A549 (cell line): ENCODE results near the gene VWCE. TPM values are rescaled to one million over a fixed set of nuclear protein-coding genes. Genes with fewer than 3 reads are reported as not detected.

Source experiments
- ATAC-seq, 2 experiments: fragments of 200-7000 bp in 1 of 2; fragments of >200 bp in 1 of 2; cut with Nextera tagmentation in 1 of 2; cut with Tn5 transposase in 1 of 2; 3 replicates each; pipeline versions ENCODE4 v1.8.0 to v1.9.1; 2018 to 2020; ENCODE audit warnings: mild to moderate bottlenecking in 1 of 2, moderate library complexity in 1 of 2
- CTCF ChIA-PET: fragments of 300-600 bp; sonication (Branson Sonifier 250); formaldehyde crosslinking; extraction: SDS; loops from one replicate; lab custom pipeline; 2021; ENCODE audit warnings: antibody characterized with exemption, inconsistent platforms; lab: Yijun Ruan, JAX
- POLR2A ChIA-PET: fragments of 350-600 bp; formaldehyde crosslinking; extraction: SDS; loops from one replicate; lab custom pipeline; 2021; ENCODE audit warnings: antibody characterized with exemption, inconsistent platforms; lab: Yijun Ruan, JAX
- DNase-seq, 2 experiments: peaks; one replicate each; pipeline versions ENCODE4 v3.0.0 to v3.0.0-alpha.2; 2011 to 2016; ENCODE audit warnings: low read depth in 1 of 2, low spot score in 1 of 2
- FAIRE-seq: peaks from 2 replicates; lab custom pipeline; 2011; peaks lifted over from hg19 to GRCh38; lab: Jason Lieb, UNC
- H3K27ac ChIP-seq, 2 experiments: fragments of >200 bp; sonication (Bioruptor Twin); formaldehyde crosslinking; 3 replicates each; pipeline ENCODE4 v1.5.1; 2016 to 2017
- H3K4me1 ChIP-seq: fragments of >200 bp; sonication (Bioruptor Twin); formaldehyde crosslinking; 3 replicates; pipeline ENCODE4 v1.6.1; 2016
- H3K4me2 ChIP-seq: fragments of >200 bp; sonication (Bioruptor Twin); formaldehyde crosslinking; 3 replicates; pipeline ENCODE4 v1.6.1; 2016
- H3K4me3 ChIP-seq: fragments of >200 bp; sonication (Bioruptor Twin); formaldehyde crosslinking; 3 replicates; pipeline ENCODE4 v1.5.1; 2016
- H3K9me3 ChIP-seq: fragments of >200 bp; sonication (Bioruptor Twin); formaldehyde crosslinking; 3 replicates; pipeline ENCODE4 v1.6.1; 2016
- CBX2 ChIP-seq: fragments of 200-600 bp; sonication (generic); IDR thresholded peaks from 2 replicates; pipeline ENCODE4 v1.6.1; 2016; ENCODE audit warnings: low read depth, mild to moderate bottlenecking, borderline replicate concordance
- CBX8 ChIP-seq: fragments of 200-600 bp; sonication (generic); IDR thresholded peaks from 2 replicates; pipeline ENCODE4 v1.6.1; 2016
- EHF ChIP-seq: fragments of 250-450 bp; sonication (Bioruptor Pico); IDR thresholded peaks from 2 replicates; pipeline ENCODE4 v1.5.0; 2020; ENCODE audit warnings: mild to moderate bottlenecking
- ESRRA ChIP-seq: fragments of 150-350 bp; IDR thresholded peaks from 2 replicates; pipeline ENCODE4 v1.6.1; 2014; ENCODE audit warnings: mild to moderate bottlenecking, low read length, borderline replicate concordance
- FOSB ChIP-seq: fragments of 250-450 bp; sonication (Bioruptor Pico); IDR thresholded peaks from 2 replicates; pipeline ENCODE4 v1.5.0; 2020; ENCODE audit warnings: mild to moderate bottlenecking, moderate library complexity
- FOSL2 ChIP-seq, 2 experiments: fragments of 450-650 bp in 1 of 2; fragments of >200 bp in 1 of 2; sonication (Bioruptor Twin) in 1 of 2; formaldehyde crosslinking; IDR thresholded peaks; 2 replicates each; pipeline versions ENCODE4 v1.5.0 to v1.6.1; 2016 to 2020; ENCODE audit warnings: mild to moderate bottlenecking in 1 of 2, moderate library complexity in 1 of 2
- HEYL ChIP-seq: fragments of 250-450 bp; sonication (Bioruptor Pico); IDR thresholded peaks from 2 replicates; pipeline ENCODE4 v1.8.0; 2021; ENCODE audit warnings: mild to moderate bottlenecking, moderate library complexity
- HOXA7 ChIP-seq: fragments of 250-450 bp; sonication (Bioruptor Pico); IDR thresholded peaks from 2 replicates; pipeline ENCODE4 v1.5.0; 2020; ENCODE audit warnings: mild to moderate bottlenecking, moderate library complexity
- JUN ChIP-seq, 2 experiments: fragments of >200 bp; sonication (Bioruptor Twin); formaldehyde crosslinking; IDR thresholded peaks; 2 replicates in 1 of 2; 3 replicates in 1 of 2; pipeline ENCODE4 v1.6.1; 2016 to 2017
- KDM1A ChIP-seq: fragments of 200-600 bp; sonication (generic); IDR thresholded peaks from 2 replicates; pipeline ENCODE4 v1.6.1; 2016; ENCODE audit warnings: low read depth, mild to moderate bottlenecking
- MAZ ChIP-seq: fragments of 150-350 bp; IDR thresholded peaks from 2 replicates; pipeline ENCODE4 v1.6.1; 2014; ENCODE audit warnings: antibody characterized with exemption, low read depth, low read length, borderline replicate concordance
- MYC ChIP-seq: IDR thresholded peaks from 2 replicates; pipeline ENCODE4 v1.6.1; 2012; ENCODE audit warnings: mild to moderate bottlenecking, inconsistent platforms, low read length, improper control_type of control experiment, borderline replicate concordance
- NFE2L2 ChIP-seq: fragments of 150-350 bp; conservative IDR thresholded peaks from 2 replicates; pipeline ENCODE4 v1.6.1; 2014; ENCODE audit warnings: low read length
- NR3C1 ChIP-seq: fragments of >200 bp; sonication (Bioruptor Twin); formaldehyde crosslinking; IDR thresholded peaks from 3 replicates; pipeline ENCODE4 v1.6.1; 2017
- PHF8 ChIP-seq: fragments of 200-600 bp; sonication (generic); IDR thresholded peaks from 2 replicates; pipeline ENCODE4 v1.6.1; 2016; ENCODE audit warnings: low read depth, mild to moderate bottlenecking, antibody characterized with exemption, moderate library complexity, borderline replicate concordance
- POLR2A ChIP-seq: IDR thresholded peaks from 2 replicates; pipeline ENCODE4 v1.6.1; 2012; ENCODE audit warnings: mild to moderate bottlenecking, low read length
- RAD21 ChIP-seq, 2 experiments: fragments of >200 bp in 1 of 2; sonication (Bioruptor Twin) in 1 of 2; formaldehyde crosslinking in 1 of 2; IDR thresholded peaks in 1 of 2; conservative IDR thresholded peaks in 1 of 2; 2 replicates in 1 of 2; 3 replicates in 1 of 2; pipeline ENCODE4 v1.6.1; 2012 to 2018; ENCODE audit warnings: inconsistent platforms in 1 of 2
- RARB ChIP-seq: fragments of 250-450 bp; sonication (Bioruptor Pico); IDR thresholded peaks from 2 replicates; pipeline ENCODE4 v1.8.0; 2021; ENCODE audit warnings: mild to moderate bottlenecking, moderate library complexity
- RFX5 ChIP-seq: fragments of 450-650 bp; IDR thresholded peaks from 2 replicates; pipeline ENCODE4 v1.7.1; 2014; ENCODE audit warnings: antibody characterized with exemption, mild to moderate bottlenecking, moderate library complexity
- TFCP2L1 ChIP-seq: fragments of 250-450 bp; sonication (Bioruptor Pico); IDR thresholded peaks from 2 replicates; pipeline ENCODE4 v1.5.0; 2021; ENCODE audit warnings: mild to moderate bottlenecking
- TP53 ChIP-seq: fragments of 250-450 bp; sonication (Bioruptor Pico); IDR thresholded peaks from 2 replicates; pipeline ENCODE4 v1.5.0; 2021; ENCODE audit warnings: mild to moderate bottlenecking, moderate library complexity
- WGBS: methylation state at CpG from one replicate; pipeline ENCODE4 v1.1.6; 2017; ENCODE audit errors: missing lambda C conversion rate; 5-methylcytosine and 5-hydroxymethylcytosine counted together
- polyA plus RNA-seq, 4 experiments: library from polyadenylated mRNA; depleted of rRNA in 3 of 4; stranded (reverse); fragments of >200 nt; fragmentation: RNase III in 1 of 4; extraction: RNeasy Plus Mini Kit Qiagen cat#74134 plus additional on column Dnase treatment in 1 of 4; gene quantifications; 2 replicates in 3 of 4; 3 replicates in 1 of 4; pipeline ENCODE4 v1.2.3, GENCODE V29; 2011 to 2017
- TF ChIP-seq, protein P1 (sequence below): IDR thresholded peaks from 2 replicates; pipeline ENCODE4 v1.6.1; 2012; ENCODE audit warnings: low read depth, borderline replicate concordance
- TF ChIP-seq, protein P2 (sequence below): IDR thresholded peaks from 2 replicates; pipeline ENCODE4 v1.6.1; 2012
- TF ChIP-seq, protein P3 (sequence below): fragments of 250-450 bp; sonication (Bioruptor Pico); IDR thresholded peaks from 2 replicates; pipeline ENCODE4 v1.5.0; 2020; ENCODE audit warnings: low read depth, mild to moderate bottlenecking, moderate library complexity
- TF ChIP-seq, protein P4 (sequence below): IDR thresholded peaks from 2 replicates; pipeline ENCODE4 v1.6.1; 2012
- TF ChIP-seq, protein P5 (sequence below): fragments of 150-350 bp; IDR thresholded peaks from 2 replicates; pipeline ENCODE4 v1.6.1; 2014; ENCODE audit warnings: low read depth, mild to moderate bottlenecking, low read length

Gene VWCE
- polyA plus RNA-seq, 2 of the 4 experiments (the other 2 are of a cell fraction), result 0.45 to 0.65 TPM

DNA sequence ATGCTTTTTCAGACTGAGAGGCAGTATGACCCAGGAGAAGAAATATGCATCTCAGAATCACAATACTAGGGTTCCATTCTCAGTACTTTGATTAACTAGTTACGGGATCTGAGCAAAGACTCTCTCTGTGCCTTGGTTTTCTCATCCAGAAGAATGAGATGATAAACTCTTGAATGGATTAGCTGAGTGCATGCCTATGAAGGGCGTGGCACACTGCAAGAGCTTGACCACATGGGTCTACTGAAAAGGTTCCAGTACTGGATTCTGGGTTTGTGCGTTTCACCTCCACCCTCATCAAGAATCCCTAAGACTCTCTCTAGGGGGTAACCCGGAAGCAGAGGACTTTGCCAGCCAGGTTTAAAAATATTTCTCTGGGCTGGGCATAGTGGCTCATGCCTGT, 28.5 kb downstream of the VWCE start:
- CTCF ChIA-PET, result interaction anchor here (0.7 to 6.8 kb wide), 3 partner anchors 13 to 28 kb away, joined by 4 to 35 read pairs (median 6); partner anchors contain the start of gene VWCE
- DNase-seq (peak in 1 of 2 experiments; percentile 40), FAIRE-seq (no peak), ATAC-seq (peak; percentile 27 to 37; a peak in 3 of 6 replicates)
- TF ChIP-seq RFX5, result no peak
- no peak for TF ChIP-seq NFE2L2
- TF ChIP-seq RAD21 (conservative IDR thresholded peaks at IDR 0.05 in 1 of 2, IDR thresholded peaks at IDR 0.05 in 1 of 2), result no peak
- TF ChIP-seq FOSL2 (IDR thresholded peaks at IDR 0.05), result no peak
- TF ChIP-seq FOSL2 (CRISPR knock-in tag; IDR thresholded peaks at IDR 0.05), result no peak
- no peak for TF ChIP-seq EHF (CRISPR knock-in tag)
- Histone ChIP-seq H3K27ac (no peak overlapping the region), H3K4me1 (peaks cover 15% of the 10 kb centered on the region), H3K9me3 (no peaks in the 10 kb centered on the region), H3K4me3 (no peak overlapping the region), H3K4me2 (peak overlapping the region; percentile 34; the same call in 1 of the 3 replicates)
- POLR2A ChIA-PET, result interaction anchor here (1.0 kb wide), 1 partner anchor 28 kb away, joined by 3 read pairs; the partner anchor contains the start of gene VWCE
- WGBS, result 43% methylated on average over 4 of the region's 4 CpGs

DNA sequence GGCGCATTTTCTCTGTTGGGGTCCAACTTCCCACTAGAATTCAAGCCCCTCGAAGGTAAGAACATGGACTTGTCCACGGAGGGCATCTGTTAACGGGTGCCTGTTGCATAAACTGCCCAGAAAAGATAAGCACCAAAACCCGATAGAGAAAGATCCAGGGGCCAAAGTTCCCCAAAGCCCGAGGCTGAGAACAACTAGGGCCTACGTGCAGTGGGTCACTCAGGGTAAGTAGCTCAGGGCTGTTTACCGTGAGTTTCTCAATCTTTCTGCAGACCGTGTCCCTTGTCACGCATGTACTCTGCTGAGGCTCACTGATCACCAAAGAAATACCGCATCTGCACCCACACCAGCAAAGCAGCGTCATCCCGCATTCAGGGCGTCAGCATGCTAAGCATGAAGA, 29.8 kb downstream of the VWCE start:
- H3K4me1 ChIP-seq, result peaks cover 15% of the 10 kb centered on the region
- no peak overlapping the region for H3K4me3 ChIP-seq
- no peak overlapping the region for H3K27ac ChIP-seq
- TF ChIP-seq TP53 (no peak), NR3C1 (no peak), HEYL (CRISPR knock-in tag) (no peak), EHF (CRISPR knock-in tag) (no peak), HOXA7 (no peak), KDM1A (no peak), FOSB (CRISPR knock-in tag) (no peak)
- TF ChIP-seq, protein P1, sequence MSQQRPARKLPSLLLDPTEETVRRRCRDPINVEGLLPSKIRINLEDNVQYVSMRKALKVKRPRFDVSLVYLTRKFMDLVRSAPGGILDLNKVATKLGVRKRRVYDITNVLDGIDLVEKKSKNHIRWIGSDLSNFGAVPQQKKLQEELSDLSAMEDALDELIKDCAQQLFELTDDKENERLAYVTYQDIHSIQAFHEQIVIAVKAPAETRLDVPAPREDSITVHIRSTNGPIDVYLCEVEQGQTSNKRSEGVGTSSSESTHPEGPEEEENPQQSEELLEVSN, result no peak
- TF ChIP-seq, all 56 proteins: peak for 0
- no peak for DNase-seq
- POLR2A ChIA-PET, result no interaction called here
- Histone ChIP-seq H3K9me3 (no peaks in the 10 kb centered on the region), H3K4me2 (no peak overlapping the region)
- no peak for FAIRE-seq
- ATAC-seq, result no peak
- WGBS, result 74% methylated on average over 14 of the region's 14 CpGs
- CTCF ChIA-PET, result interaction anchor here (1.2 to 6.8 kb wide), 4 partner anchors 8 to 78 kb away, joined by 3 to 35 read pairs (median 4); no protein-coding TSS in a partner anchor

DNA sequence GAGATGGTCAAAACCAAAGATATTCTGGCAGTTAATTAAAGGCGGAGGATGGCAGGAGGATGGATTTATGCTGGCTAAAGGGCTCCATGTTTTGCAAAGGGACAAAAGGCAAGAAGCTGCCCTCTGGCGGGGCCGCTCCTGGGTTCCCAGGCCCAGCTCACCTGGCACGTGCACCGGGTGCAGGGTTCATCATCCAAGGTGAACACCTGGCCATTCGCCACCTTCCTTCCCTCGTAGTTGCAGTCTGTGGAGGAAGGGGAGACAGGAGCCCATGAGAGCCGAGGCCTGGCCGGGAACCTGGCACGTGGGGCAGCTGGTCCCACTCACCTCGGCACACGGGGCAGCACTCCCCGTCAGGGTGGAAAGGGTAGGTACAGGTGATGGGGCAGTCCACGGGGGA, 30.3 kb downstream of the VWCE start:
- no peak for FAIRE-seq
- Histone ChIP-seq H3K4me1 (peaks cover 15% of the 10 kb centered on the region), H3K4me3 (no peak overlapping the region), H3K9me3 (no peaks in the 10 kb centered on the region), H3K4me2 (no peak overlapping the region), H3K27ac (no peak overlapping the region)
- DNase-seq, result no peak
- WGBS, result 89% methylated on average over 4 of the region's 14 CpGs
- CTCF ChIA-PET, result interaction anchor here (1.2 to 6.8 kb wide), 4 partner anchors 8 to 78 kb away, joined by 3 to 35 read pairs (median 4); no protein-coding TSS in a partner anchor
- POLR2A ChIA-PET, result no interaction called here
- no peak for ATAC-seq
- TF ChIP-seq FOSB (CRISPR knock-in tag), result no peak
- no peak for TF ChIP-seq NR3C1
- TF ChIP-seq JUN (IDR thresholded peaks at IDR 0.05), result no peak
- no peak for TF ChIP-seq TFCP2L1
- TF ChIP-seq, protein P2, sequence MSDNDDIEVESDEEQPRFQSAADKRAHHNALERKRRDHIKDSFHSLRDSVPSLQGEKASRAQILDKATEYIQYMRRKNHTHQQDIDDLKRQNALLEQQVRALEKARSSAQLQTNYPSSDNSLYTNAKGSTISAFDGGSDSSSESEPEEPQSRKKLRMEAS, result no peak
- TF ChIP-seq ESRRA, result no peak
- TF ChIP-seq, protein P3, sequence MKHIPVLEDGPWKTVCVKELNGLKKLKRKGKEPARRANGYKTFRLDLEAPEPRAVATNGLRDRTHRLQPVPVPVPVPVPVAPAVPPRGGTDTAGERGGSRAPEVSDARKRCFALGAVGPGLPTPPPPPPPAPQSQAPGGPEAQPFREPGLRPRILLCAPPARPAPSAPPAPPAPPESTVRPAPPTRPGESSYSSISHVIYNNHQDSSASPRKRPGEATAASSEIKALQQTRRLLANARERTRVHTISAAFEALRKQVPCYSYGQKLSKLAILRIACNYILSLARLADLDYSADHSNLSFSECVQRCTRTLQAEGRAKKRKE (CRISPR knock-in tag), result no peak
- no peak for TF ChIP-seq RARB (CRISPR knock-in tag)
- TF ChIP-seq POLR2A, result no peak
- TF ChIP-seq, protein P4, sequence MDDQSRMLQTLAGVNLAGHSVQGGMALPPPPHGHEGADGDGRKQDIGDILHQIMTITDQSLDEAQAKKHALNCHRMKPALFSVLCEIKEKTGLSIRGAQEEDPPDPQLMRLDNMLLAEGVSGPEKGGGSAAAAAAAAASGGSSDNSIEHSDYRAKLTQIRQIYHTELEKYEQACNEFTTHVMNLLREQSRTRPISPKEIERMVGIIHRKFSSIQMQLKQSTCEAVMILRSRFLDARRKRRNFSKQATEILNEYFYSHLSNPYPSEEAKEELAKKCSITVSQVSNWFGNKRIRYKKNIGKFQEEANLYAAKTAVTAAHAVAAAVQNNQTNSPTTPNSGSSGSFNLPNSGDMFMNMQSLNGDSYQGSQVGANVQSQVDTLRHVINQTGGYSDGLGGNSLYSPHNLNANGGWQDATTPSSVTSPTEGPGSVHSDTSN, result no peak
- TF ChIP-seq CBX8, result no peak
- TF ChIP-seq CBX2, result no peak
- TF ChIP-seq, protein P1, result no peak
- no peak for TF ChIP-seq PHF8
- TF ChIP-seq MAZ, result no peak
- no peak for TF ChIP-seq MYC
- TF ChIP-seq, protein P5, sequence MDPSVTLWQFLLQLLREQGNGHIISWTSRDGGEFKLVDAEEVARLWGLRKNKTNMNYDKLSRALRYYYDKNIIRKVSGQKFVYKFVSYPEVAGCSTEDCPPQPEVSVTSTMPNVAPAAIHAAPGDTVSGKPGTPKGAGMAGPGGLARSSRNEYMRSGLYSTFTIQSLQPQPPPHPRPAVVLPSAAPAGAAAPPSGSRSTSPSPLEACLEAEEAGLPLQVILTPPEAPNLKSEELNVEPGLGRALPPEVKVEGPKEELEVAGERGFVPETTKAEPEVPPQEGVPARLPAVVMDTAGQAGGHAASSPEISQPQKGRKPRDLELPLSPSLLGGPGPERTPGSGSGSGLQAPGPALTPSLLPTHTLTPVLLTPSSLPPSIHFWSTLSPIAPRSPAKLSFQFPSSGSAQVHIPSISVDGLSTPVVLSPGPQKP, result no peak
- TF ChIP-seq HOXA7, result no peak
